PFSK-1 (cell line): ENCODE data around the gene SETDB1.

Experiments used
- POLR2AphosphoS5 ChIP-seq: IDR thresholded peaks from 2 replicates; pipeline ENCODE4 v1.6.1; 2012; ENCODE audit warnings: low read depth, mild to moderate bottlenecking, control low read depth, low read length, moderate library complexity
- SIN3A ChIP-seq: IDR thresholded peaks from 2 replicates; pipeline ENCODE4 v1.6.1; 2012; ENCODE audit warnings: mild to moderate bottlenecking, low read length, moderate library complexity, borderline replicate concordance; ENCODE audit not compliant: insufficient read depth

DNA sequence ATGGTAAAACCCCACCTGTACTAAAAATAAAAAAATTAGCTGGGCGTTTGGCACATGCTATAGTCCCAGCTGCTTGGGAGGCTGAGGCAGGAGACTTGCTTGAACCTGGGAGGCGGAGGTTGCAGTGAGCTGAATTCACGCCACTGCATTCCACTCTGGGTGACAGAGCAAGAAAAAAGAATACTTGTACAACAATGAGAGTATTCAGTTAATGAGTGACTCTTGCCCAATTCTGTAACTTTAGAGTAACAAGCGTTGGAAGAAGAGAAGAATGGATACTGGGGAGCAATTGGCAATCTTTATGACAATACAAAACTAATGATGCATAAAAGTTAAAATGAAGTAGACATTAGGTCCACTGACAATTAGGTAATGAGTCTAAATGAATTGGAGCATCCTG, 66.5 kb downstream of the SETDB1 start:
- TF ChIP-seq SIN3A (no peak), POLR2AphosphoS5 (no peak)
